Kidney capillary endothelial cell (primary cell): ENCODE results near the gene PDX1.

ENCODE experiments used
- DNase-seq: peaks from one replicate; pipeline ENCODE4 v3.0.0-alpha.2; 2018; ENCODE audit warnings: low spot score

PDX1 gene

DNA sequence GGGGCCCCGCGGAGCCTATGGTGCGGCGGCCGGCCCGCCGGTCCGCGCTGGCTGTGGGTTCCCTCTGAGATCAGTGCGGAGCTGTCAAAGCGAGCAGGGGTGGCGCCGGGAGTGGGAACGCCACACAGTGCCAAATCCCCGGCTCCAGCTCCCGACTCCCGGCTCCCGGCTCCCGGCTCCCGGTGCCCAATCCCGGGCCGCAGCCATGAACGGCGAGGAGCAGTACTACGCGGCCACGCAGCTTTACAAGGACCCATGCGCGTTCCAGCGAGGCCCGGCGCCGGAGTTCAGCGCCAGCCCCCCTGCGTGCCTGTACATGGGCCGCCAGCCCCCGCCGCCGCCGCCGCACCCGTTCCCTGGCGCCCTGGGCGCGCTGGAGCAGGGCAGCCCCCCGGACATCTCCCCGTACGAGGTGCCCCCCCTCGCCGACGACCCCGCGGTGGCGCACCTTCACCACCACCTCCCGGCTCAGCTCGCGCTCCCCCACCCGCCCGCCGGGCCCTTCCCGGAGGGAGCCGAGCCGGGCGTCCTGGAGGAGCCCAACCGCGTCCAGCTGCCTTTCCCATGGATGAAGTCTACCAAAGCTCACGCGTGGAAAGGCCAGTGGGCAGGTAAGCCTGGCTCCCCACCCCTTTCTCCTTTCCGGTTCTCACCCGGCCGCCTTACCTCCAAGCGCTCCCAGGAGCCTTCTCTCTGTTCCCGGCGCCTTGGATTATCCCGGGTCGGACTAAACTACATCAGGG lies at the start of gene PDX1:
TSS of gene PDX1 (plus strand) at position 67 of the 743 bp plus-strand sequence. CDS start at position 206, 139 bp downstream.
- DNase-seq, result no peak

DNA sequence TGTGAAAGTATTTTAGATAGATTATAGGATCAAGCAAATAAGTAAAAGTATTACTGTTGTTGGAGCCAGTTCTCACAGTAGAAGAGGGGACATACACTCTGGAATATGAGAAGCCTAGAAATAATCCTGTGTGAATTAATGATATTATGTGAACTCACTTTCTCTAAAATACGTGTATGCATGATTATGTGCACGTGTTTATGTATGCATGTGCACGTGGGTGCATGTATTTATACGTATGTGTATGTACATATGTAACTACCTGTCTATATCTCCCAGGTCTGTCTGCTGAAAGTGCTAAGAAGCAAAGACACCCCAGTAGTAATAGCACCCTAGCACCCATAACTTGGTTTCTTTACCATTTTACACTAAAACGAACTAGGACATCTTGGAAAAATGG lies 41.5 kb upstream of the PDX1 start:
- DNase-seq, result no peak

DNA sequence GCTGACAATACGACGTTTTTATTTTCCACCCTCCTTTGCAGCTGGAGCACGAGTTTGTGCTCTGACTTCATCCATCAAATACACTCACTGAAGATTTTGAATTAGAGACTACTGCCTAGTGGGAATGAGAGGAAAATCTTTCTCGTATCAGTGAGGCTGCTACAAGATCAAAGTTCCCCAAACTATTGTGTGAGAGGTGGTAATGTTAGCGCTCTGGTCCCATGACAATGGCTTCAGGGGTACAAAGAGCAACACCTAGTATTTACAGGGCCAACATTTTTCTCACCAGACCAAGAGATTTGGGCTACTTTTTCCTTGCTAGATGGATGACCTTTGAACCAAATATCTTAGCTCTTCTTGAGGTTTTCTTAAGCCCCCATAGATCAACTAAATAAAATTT lies 30.3 kb upstream of the PDX1 start:
- no peak for DNase-seq

DNA sequence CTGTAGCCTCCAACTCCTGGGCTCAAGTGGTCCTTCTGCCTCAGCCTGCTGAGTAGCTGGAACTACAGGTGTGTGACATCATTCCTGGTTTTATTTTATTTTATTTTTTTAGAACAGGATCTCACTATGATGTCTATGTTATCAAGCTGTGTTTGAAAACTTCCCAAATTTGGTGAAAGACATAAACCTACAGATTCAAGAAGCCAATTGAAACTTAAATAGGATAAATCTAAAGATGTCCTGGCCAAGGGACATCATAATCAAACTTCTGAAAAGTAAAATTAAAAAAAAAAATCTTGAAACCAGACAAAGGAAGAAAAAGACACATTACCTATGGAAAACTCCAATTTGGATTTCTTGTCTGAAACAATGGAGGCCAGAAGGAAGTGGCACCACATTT lies 23.1 kb upstream of the PDX1 start:
- DNase-seq, result no peak

DNA sequence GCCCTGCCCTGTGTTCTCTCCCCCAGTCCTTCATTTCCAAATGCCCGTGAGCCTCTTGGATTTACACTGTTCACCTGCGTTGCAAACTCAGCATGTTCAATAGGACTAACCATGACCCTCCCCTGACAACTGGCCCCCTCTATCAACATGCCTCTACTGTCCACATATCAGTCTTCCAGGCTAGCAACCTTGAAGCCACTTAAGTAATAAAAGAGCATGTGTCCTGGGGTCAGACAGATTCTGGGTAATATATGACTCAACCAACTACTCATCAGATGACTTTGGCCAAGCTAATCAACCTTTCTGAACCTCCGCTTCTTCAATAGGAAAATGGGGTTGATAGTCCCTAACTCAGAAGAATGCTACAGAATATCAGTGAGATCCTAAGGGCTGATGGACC lies 15.1 kb upstream of the PDX1 start:
- DNase-seq, result no peak

DNA sequence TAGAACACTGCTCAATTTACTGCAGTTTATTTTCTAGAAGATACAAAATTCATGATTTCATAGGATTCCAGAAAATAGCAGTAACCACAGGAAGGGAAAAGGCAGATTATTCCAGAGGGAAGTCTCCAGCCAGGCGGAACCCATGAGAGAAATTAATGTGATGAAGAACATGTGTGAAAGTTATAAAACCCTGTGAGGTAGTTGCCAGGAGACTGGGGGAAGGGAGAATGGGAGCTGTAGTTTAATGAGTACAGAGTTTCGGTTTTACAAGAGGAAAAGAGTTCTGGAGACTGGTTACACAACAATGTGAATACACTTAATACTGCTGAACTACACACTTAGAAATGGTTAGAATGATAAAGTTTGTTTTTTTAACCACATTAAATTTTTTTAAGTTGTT lies 14.2 kb upstream of the PDX1 start:
- no peak for DNase-seq

DNA sequence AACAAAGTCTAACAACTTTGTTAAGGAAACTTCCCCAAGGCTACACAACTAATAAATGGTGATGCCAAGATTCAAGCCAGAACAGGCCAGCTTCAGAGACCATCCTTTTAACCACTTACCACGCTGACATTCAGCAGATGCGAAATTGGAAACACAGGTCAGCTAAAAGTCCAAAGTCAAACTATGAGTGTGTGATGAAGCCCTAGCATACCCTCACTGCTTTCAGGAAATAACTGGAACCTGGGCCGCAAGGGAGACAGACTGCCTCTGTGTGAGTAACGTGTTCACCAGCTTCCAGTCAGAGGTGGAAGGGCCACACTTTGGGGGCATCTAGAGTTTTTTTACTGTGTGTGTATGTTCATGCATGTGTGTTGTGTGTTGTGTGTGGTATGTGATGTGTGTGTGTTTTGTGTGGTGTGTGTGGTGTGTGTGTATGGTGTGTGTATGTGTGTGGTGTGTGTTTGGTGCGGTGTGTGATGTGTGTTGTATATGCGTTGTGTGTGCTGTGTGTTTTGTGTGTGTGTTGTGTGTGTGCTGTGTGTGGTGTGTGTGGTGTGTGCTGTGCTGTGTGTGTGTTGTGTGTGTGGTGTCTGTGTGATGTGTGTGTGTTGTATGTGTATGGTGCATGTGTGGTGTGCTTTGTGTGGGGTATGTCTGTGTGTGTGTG lies 12.5 kb upstream of the PDX1 start:
- DNase-seq, result no peak

DNA sequence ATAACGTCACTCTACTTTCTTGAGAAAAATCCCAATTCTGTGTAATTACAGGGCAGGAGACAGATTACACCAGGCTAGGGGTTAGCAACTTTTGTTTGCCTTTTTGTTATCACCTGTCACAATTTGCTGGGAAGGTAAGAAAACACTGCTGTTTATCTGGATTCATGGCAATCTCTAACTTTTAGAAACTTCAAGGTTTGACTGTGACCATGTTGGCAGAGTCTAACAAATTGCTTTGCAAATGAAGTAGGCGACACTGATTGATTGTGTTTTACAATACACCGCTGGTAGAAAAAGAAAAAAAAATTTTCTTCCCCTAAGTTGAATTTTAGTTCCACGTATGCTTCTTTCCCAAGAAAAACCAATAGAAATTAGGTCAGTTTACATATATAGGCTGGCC lies 10.4 kb upstream of the PDX1 start:
- no peak for DNase-seq

DNA sequence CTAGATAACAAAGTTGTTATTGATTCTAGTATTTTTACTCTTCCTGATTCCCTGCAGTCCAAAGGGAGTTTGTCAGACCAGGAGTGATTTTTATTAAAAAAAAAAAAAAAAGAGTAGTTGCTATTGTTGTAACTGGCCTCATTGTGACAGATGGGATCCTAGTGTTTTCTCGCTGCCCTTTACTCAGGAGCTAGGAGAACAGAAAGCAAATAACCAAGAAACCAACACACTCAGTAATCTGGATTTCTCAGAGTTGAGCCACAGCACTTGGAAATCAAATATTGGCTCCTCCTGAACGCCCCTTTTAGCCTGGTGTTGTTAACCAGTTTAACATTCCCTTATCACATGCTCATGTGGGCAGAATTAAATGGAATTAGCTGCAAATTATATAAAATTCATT lies 8.3 kb upstream of the PDX1 start:
- no peak for DNase-seq

DNA sequence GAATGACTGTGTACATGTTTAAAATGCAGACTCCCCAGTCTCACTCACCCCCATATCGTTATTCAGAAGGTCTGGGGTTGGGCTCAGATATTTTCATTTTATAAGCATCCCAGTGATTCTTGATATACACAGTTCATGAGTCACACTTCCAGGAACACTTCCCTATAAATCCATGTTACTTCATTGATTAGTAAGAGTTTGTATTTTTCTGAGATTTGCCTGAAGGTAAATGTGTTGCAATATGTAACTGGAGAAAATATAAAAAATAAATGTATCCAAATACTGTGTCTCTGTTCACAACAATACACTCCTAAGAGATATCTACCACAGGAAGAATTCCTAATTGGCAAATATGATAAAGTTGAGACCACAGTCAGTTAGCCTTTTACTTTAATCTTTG lies 6.6 kb upstream of the PDX1 start:
- no peak for DNase-seq

DNA sequence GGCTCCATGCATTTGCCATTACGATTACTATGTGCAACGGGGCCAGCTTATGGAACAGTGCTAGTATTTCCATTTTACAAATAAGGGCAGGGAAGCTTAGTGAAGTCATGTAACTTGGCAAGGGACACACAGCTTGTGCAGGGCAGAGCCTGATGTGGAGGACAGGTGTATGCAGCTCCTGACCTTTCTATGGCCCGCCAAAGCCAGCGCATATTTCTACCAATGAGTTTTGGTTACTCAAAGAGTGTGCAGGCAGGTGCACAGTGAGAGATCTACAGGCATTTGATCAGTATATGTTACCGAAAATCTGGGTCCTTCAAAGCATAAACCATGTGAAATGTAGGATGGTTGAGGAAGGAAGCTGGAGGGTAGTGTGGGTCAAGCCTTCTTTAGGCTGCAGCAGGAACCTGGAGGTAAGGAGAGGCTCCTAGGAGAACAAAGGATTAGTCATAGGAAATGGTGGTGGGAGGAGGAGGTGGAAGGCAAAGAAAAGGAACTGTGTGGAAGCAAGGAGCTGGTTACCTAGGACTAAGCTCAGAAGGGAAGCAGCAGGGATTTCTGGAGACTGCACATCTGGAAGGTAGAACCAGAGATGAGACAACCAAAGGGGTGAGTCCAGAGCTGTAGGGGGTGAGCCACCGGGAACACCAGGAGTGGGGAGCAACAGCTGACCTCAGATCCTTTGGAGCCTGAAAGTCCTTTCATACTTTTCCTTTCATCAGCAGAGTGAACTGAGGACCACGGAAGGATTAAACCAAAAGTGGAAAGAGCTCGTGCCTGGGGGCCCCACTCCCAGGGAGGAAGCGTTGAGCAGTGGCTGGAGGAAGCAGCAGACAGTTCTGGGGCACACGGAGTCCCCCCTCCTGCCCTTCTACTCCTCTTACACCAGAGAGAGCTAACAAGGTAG lies 4.2 kb upstream of the PDX1 start:
- no peak for DNase-seq

DNA sequence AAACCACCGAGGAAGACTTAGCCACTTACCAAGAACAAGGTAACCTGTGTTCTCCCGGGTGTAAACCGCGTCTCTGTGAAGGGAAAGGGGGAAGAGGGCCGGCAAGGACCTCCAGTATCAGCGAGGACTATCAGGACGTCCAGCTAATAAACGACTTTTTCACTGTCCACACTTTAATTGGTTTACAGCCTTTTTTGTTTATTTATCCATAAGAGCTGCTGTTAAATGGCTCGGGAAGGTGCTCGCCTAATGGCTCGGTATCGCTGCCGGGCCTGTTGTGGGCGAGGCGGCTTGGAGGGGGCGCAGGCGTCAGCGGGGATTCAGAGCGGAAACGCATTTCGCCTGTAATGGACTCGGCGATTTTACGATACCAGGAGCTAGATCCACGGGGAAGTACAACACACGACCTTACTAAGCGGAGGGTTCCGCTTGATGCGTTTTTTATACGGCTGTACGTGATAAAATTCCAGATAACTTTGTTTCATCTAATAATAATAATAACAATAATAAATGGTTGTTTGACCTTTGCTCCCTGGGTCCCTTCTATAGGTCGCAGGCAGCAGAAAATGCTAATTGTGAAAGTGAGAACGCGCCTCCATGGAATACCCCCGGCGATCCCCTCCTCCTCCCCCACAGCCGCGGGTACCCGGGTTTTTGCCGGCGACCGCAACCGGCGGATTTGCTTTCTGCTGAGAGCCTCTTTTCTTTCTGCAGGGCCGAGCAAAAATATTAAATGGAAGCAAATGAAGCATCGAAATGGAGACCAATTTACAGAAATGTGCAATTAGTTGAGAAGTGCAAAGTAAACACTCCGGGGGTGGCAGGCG lies 2.5 kb upstream of the PDX1 start:
- DNase-seq, result no peak

DNA sequence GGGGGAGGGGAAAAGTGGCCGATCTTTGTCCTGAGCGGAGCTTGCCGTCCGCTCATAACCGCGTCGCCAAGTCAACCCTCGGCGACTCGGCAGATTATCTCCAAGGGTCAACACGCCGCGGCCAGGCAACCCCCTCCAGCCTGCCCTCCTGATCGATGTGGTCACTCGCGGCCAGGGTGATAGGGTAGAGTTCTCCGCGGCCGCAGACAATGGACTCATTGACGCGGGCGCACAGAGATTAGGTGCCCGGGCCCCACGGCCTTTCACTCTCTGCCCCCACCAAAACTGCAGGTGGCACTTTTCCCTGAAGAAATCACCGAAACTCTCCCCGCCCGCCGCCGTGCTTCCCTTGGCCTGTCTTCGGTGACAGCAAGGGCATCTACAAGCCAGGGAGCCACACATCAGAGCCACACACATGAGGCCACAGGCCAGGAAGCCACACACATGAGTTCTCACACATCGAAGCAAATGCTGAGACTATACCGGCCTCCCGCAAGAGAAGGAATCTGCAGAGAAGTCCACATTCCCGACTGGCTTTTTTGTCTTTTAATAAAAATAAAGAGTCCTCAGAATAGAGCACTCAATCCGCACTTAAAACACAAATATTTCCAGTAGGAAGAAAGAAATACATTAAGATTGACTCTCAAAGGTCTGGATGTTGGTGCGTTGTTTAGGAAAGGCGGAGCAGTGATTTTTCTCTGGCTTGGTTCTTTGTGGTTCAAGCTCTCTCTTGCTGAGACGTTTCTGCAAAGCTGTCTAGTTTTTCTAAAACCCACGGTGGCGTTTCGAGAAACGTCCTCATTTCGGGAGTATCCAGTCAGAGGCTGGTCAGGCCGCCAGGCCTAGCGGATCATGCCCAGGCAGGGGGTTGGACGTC lies 1.5 kb upstream of the PDX1 start:
- no peak for DNase-seq

DNA sequence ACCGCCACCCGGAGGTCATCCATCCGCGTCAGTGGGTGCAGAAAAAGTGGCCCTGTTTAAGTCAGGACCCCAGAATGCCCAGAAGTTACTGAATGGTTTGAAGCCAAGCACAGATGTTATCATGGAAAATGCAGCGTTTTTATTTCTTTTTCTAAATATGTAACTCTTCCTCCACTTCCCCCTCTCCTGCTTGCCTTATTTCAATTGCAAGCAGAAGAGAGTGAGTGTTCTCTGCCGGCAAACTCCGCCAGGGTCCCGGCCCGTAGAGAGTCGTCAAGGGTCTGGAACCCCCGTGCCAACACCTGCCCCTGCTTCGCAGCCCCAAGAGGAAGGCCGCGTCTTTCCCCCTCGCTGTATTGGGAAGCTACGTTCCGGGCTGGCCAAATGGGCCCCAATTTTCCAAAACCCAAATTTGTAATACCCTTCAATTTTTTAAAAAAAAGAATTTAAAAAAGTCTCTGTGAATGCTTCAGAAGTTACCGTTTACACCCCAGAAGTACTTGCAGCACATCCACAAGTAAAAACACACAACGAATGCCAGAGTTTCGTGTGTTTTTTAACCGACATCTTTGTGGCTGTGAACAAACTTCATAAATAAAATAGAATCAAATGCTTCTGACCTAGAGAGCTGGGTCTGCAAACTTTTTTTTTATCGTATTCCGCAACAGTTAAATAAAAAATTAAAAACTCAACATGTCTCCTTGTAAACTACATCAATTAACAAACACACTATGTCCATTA lies 712 bp upstream of the PDX1 start:
- no peak for DNase-seq

DNA sequence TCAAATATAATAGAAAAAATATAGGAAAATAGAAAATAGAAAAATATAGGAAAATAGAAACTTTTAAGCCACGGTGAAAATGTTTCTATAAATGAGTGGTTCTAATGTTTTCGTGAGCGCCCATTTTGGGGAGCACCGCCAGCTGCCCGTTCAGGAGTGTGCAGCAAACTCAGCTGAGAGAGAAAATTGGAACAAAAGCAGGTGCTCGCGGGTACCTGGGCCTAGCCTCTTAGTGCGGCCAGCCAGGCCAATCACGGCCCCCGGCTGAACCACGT lies 204 bp upstream of the PDX1 start:
- no peak for DNase-seq

DNA sequence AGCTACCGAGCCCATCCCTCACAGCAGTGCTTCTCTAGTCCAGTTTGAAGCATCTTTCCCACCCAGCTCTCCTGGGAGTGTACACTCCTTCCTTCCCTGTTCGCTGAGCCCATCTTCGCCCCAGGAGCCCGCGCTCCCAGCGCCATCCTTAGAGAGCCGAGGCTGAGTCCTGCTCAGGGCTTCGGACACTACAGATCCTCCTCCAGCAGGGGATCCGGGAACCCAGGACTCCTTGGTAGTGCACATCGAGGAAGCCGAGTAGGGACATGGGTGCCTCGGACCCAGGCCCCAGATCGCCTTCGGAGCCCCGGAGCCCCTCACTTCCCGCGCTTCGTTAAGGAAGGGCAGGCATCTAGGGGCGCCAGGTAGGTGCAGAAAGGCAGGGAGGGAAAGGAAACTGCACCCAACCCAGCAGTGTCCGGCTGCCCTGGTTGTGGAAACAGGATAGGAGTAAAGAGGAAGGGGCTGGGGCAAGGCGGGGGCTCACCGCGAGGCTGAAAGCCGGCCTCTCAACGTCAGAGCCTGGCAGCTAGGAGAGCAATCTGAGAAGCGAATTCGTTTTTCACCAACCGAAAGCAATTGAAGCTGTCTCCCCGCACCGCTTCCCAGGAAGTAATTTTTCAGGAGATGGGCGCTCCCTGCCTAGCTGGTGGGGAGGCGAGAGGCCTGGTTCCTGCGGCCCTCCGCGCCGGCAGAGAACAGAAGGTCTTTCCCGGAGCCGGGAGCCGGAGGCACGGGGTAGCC lies 1.0 kb downstream of the PDX1 start:
- DNase-seq, result no peak

DNA sequence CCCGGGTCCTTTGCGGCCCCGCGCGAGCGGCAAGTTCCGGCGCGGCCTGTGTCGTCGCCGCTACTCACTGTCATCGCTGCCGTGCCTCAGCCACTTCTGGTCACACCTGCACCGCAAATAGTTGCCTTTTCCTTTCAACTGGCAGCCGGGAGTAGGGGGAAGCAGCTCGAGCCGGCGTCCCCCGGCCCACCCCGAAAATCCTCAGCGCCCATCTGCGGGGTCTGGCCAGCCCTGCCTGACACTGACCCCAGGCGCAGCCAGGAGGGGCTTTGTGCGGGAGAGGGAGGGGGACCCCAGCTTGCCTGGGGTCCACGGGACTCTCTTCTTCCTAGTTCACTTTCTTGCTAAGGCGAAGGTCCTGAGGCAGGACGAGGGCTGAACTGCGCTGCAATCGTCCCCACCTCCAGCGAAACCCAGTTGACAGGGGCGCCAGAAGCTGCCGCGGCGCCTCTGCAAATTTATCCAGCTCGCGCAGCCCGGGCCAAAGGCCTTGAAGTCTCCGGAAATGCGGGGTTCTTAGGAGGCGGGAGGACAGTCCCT lies 1.7 kb downstream of the PDX1 start:
- DNase-seq, result no peak

DNA sequence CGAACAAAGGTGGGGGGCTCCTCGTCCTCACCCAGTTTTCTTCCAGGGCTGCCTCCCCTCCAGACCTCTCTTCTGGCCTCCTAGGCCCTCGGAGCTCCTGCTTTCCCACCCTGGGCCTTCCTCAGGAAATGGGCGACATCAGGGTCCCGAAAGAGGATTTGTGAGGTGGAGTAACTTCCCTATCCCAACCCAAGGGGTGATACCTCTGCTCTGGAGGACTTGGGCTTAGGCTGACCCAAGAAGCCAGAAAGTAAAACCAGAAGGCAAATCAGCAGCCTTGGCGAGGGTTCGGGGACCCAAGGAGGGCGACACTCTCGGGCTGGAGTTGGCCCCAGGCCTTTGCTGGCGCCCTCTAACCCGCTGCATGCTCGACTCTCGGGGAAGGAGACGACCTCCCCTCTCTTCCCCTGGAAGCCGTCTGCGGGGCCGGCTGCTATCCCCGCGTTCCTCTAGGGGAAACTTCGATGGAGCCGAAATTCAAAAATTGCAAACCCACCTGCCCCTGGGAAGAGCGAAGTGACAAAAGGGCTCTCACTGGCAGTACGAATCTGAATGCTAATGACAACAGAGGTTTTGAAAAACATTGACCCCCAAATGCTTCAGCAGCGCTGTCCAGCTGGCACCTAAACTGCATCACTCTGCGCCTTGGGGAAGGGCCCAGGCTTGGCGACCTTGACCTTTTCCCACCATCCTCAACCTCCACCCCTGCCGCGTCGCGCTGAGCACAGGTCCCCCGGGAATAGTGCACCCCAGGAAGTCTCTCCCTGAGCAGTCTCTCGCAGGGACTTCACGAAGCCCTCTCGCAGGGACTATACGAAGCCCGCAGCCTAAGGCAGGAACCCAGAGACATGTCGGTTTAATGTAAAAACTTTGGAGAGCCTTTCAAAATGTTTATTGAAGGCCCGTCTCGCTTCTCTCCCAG lies 2.4 kb downstream of the PDX1 start:
- no peak for DNase-seq
